SJCRH30 (cell line): ENCODE data around the gene C19orf12. TPM values are rescaled to one million over a fixed set of nuclear protein-coding genes. Genes with fewer than 3 reads are reported as not detected.

Source experiments
- DNase-seq, 2 experiments: peaks; one replicate each; pipeline ENCODE4 v3.0.0-alpha.2; 2015 to 2020
- H3K27ac ChIP-seq: fragments of 250-450 bp; sonication (Bioruptor Pico); 2 replicates; pipeline ENCODE4 v1.5.1; 2020; ENCODE audit warnings: mild to moderate bottlenecking, moderate library complexity
- H3K27me3 ChIP-seq: fragments of 250-450 bp; sonication (Bioruptor Pico); 2 replicates; pipeline ENCODE4 v1.5.1; 2020; ENCODE audit warnings: mild to moderate bottlenecking, moderate library complexity
- H3K36me3 ChIP-seq: fragments of 250-450 bp; sonication (Bioruptor Pico); 2 replicates; pipeline ENCODE4 v1.5.1; 2020; ENCODE audit warnings: mild to moderate bottlenecking, moderate library complexity
- H3K4me1 ChIP-seq: fragments of 250-450 bp; sonication (Bioruptor Pico); 2 replicates; pipeline ENCODE4 v1.5.1; 2020; ENCODE audit warnings: mild to moderate bottlenecking, moderate library complexity
- H3K4me3 ChIP-seq: fragments of 250-450 bp; sonication (Bioruptor Pico); 2 replicates; pipeline ENCODE4 v1.5.1; 2020; ENCODE audit warnings: mild to moderate bottlenecking, moderate library complexity
- H3K9me3 ChIP-seq: fragments of 250-450 bp; sonication (Bioruptor Pico); replicated peaks from 2 replicates; pipeline ENCODE4 v1.5.1; 2020; ENCODE audit warnings: mild to moderate bottlenecking, moderate library complexity
- total RNA-seq: library from RNA; depleted of rRNA; stranded (reverse); fragments of >200 nt; shearing (Covaris generic); gene quantifications from 2 replicates; pipeline ENCODE4 v1.2.3, GENCODE V29; 2014; rRNA removed

Gene C19orf12
- total RNA-seq, result 26.4 and 28.4 TPM in 2 replicates

DNA sequence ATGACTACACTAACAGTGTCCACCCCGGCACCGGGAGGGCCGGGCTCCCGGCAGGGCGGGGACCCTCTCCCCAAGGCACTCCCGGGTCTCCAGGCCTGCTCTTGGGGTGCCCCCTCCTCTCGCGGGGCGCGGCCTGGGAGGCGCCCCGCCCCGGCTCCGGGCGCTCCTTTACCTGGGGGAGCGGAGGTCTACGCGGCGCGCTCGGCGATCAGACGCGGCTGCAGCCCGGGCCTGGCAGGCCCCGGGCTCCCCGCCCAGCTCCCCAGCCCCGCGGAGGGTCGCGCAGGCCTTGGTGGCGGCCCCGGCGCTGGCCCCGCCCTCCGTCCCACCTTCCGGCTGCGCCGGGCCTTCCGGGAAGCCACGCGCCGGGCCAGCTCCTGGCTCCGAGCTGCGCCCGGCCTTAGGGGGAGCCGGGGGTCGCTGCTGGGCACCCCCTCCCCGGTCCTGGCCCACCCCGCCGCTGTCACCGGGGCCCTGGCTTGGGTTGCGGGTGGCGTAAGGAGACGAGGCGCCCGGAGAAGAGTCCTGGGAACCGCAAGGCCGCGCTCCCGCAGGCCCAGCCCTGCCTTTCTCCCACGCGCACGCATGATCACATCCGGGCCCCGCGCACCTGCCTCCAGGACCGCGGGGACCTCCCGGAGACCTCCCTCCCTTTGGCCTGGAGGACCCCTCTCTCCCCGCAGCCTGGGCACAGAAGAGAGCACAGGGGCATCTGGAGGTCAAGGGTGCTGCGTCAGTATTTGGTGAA, at the start of gene C19orf12:
TSS of gene C19orf12 (minus strand) at position 309 of the 748 bp plus-strand sequence. CDS start 6,848 bp downstream, outside the sequence.
- DNase-seq, result peak; percentile 61 to 75
- Histone ChIP-seq H3K27ac (peak within 1 kb of the TSS; percentile 78), H3K4me3 (peak within 1 kb of the TSS; percentile 83), H3K4me1 (no peaks in the 10 kb centered on the region), H3K36me3 (no peaks in the 10 kb centered on the region), H3K27me3 (no peaks in the 10 kb centered on the region), H3K9me3 (no peaks in the 10 kb centered on the region)

DNA sequence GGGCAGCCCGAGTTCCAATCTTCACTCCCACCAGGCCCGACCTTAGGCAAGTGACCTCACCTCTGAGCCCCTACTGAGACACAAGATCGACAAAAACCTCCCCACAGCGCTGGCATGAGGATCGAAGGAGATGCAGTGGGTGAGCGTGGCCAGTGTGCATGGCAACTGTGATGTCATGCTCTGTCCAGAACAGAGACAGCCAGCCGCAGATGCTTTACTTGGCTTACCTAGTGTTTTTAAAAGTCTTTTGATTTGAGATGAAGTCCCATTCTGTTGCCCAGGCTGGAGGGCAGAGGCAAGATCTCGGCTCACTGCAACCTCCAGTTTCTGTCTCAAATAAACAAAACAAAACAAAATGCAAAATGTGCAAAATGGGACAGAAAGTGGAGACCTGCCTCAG, 49.3 kb upstream of the C19orf12 start:
- no peak overlapping the region for H3K27ac ChIP-seq
- no peaks in the 10 kb centered on the region for H3K9me3 ChIP-seq
- no peak overlapping the region for H3K4me3 ChIP-seq
- H3K36me3 ChIP-seq, result no peaks in the 10 kb centered on the region
- H3K4me1 ChIP-seq, result peaks cover 2% of the 10 kb centered on the region; the same call in 1 of the 2 replicates
- no peak for DNase-seq
- H3K27me3 ChIP-seq, result peaks cover 5% of the 10 kb centered on the region; the same call in 1 of the 2 replicates

DNA sequence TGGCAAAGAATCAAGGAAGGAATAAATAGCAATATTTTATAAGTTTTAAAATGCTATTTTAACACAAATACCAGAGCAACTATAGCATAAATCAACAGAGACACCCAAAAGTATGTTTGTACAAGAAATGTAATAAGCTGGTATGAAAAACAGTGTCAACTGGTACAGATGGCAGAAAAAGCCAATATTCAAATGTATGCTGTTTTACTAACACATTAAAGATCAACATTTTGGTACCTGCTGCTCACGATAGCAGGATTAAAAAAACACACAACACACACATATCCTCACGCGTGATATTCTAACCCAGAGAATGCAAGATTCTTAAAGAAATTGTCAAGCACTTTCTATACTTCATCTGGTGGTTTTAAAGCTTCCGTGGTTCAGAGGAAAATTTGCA, 48.1 kb upstream of the C19orf12 start:
- no peak for DNase-seq
- no peaks in the 10 kb centered on the region for H3K9me3 ChIP-seq
- H3K27me3 ChIP-seq, result peaks cover 5% of the 10 kb centered on the region; the same call in 1 of the 2 replicates
- no peak overlapping the region for H3K27ac ChIP-seq
- no peaks in the 10 kb centered on the region for H3K36me3 ChIP-seq
- H3K4me1 ChIP-seq, result peaks cover 2% of the 10 kb centered on the region; the same call in 1 of the 2 replicates
- H3K4me3 ChIP-seq, result no peak overlapping the region

DNA sequence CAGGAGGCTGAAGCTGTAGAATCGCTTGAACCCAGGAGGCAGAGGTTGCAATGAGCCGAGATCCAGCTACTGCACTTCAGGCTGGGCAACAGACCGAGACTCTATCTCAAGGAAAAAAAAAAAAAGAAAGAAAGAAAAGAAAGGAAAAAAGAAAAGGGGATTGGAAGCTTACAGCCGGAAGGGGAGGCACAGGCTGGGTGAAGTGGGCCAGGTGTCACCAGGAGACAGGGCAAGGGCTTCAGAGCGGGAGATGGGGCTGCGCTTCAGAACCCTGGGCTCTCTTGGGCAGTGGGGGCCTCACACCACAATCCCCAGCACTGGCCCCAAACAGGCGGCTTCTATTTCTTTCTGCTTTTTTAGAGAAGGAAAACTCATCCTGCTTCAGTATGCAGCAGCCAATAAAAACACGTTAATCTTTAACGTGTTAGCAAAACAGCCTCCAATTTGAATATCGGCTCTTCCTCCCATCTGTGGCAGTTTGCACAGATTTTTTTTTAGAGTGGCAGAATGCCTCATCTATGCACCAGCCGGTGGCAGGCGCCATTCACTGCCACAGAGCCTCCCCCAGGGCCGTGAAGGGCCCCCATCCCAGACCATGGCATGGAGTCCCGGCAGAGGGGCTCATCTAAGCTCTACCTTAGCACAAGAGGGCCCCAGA, 46.6 kb upstream of the C19orf12 start:
- Histone ChIP-seq H3K4me1 (no peaks in the 10 kb centered on the region), H3K4me3 (no peak overlapping the region), H3K36me3 (no peaks in the 10 kb centered on the region), H3K9me3 (no peaks in the 10 kb centered on the region), H3K27ac (no peak overlapping the region), H3K27me3 (peaks cover 5% of the 10 kb centered on the region; the same call in 1 of the 2 replicates)
- no peak for DNase-seq

DNA sequence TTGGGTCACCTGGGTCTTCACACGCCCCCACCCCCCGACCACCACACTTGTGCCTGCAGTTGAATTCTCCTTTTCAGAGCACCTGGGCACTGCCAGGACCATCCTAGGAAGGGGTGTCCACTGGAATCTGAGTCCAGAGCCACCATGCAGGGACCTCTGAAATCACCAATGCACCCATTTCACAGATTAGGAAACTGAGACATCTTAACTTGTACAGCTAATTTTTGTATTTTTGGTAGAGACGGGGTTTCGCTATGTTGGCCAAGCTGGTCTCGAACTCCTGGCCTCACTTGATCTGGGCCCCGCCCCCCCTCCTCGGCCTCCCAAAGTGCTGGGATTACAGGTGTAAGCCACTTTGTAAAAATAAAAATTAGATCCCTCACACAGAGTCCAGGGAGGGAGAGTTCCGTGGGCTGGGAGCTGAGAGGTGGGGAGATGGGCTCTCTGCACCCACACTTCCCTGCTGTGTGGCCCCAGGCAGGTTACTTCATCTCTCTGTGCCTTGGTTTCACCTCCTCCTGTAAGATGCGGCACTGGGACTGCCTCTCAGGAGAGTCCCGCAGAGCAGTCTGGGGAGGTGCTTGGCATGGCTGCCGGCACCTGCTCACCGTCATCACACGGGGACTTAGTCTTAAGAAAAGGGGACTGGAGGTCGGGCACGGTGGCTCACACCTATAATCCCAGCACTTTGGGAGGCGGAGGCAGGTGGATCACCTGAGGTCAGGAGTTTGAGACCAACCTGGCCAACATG, 45.9 kb upstream of the C19orf12 start:
- H3K4me1 ChIP-seq, result no peaks in the 10 kb centered on the region
- no peak overlapping the region for H3K27ac ChIP-seq
- no peaks in the 10 kb centered on the region for H3K36me3 ChIP-seq
- H3K4me3 ChIP-seq, result no peak overlapping the region
- H3K27me3 ChIP-seq, result peaks cover 5% of the 10 kb centered on the region; the same call in 1 of the 2 replicates
- no peaks in the 10 kb centered on the region for H3K9me3 ChIP-seq
- no peak for DNase-seq

GRCh38 chr19:29759359-29759758, 44.3 kb upstream of the C19orf12 start:
- Histone ChIP-seq H3K4me1 (no peaks in the 10 kb centered on the region), H3K4me3 (no peak overlapping the region), H3K9me3 (no peaks in the 10 kb centered on the region), H3K36me3 (no peaks in the 10 kb centered on the region), H3K27me3 (peaks cover 5% of the 10 kb centered on the region; the same call in 1 of the 2 replicates), H3K27ac (no peak overlapping the region)
- DNase-seq, result no peak

- no peaks in the 10 kb centered on the region for H3K36me3 ChIP-seq
Observed at GRCh38 chr19:29758863-29759262, 43.8 kb upstream of the C19orf12 start.

DNA sequence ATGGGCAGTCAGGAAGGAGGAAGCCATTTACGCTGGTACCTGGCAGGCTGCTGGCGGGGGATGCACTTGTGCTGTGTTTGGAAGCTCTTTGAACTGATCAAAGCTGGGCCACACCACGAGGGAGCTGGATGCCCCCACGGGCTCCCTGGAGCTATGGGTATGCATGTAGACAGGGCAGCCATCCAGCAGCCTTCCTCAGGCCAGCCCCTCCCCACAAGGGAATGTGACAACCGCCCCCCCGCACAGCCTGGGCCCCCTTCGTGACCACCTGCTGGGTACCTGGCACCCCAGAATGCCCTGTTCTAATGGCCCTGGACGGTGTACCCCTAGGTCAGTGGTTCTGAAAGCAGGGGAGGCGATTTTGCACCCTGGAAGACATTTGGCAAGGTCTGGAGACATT, 42.5 kb upstream of the C19orf12 start:
- H3K27me3 ChIP-seq, result peaks cover 10% of the 10 kb centered on the region; the same call in 1 of the 2 replicates
- H3K36me3 ChIP-seq, result no peaks in the 10 kb centered on the region
- H3K4me3 ChIP-seq, result no peak overlapping the region
- no peak for DNase-seq
- no peak overlapping the region for H3K27ac ChIP-seq
- no peaks in the 10 kb centered on the region for H3K4me1 ChIP-seq
- H3K9me3 ChIP-seq, result no peaks in the 10 kb centered on the region

More at GRCh38 chr19:29758863-29759262, 43.8 kb upstream of the C19orf12 start:
- no peak overlapping the region for H3K27ac ChIP-seq
- DNase-seq, result no peak
- H3K4me1 ChIP-seq, result no peaks in the 10 kb centered on the region
- peaks cover 5% of the 10 kb centered on the region; the same call in 1 of the 2 replicates for H3K27me3 ChIP-seq
- no peak overlapping the region for H3K4me3 ChIP-seq
- no peaks in the 10 kb centered on the region for H3K9me3 ChIP-seq

DNA sequence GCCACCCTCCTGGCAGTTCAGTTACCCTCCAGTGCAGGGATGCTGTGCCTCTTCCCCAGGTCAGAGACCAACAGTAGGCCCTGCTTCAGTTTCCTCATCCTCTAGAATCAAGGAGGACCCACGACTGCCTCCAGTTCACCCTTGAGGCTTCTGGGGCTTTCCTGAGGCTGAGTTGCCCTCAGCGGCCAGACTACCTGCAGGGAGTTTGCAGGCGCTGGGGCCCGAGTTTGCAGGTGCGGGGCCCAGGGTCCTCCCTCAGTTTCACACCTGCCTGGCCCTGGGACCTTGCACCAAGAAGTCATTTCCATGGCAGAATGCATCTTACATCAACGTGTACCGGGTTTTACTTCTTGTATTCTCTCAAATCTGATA, 38.9 kb upstream of the C19orf12 start:
- no peak for DNase-seq
- H3K27me3 ChIP-seq, result peaks cover 6% of the 10 kb centered on the region; the same call in 1 of the 2 replicates
- no peak overlapping the region for H3K27ac ChIP-seq
- no peaks in the 10 kb centered on the region for H3K9me3 ChIP-seq
- no peak overlapping the region for H3K4me3 ChIP-seq
- no peaks in the 10 kb centered on the region for H3K36me3 ChIP-seq
- no peaks in the 10 kb centered on the region for H3K4me1 ChIP-seq

GRCh38 chr19:29753190-29753933, 38.3 kb upstream of the C19orf12 start:
- no peaks in the 10 kb centered on the region for H3K9me3 ChIP-seq
- no peak overlapping the region for H3K4me3 ChIP-seq
- H3K27me3 ChIP-seq, result peaks cover 6% of the 10 kb centered on the region; the same call in 1 of the 2 replicates
- H3K4me1 ChIP-seq, result no peaks in the 10 kb centered on the region
- no peaks in the 10 kb centered on the region for H3K36me3 ChIP-seq
- no peak for DNase-seq
- H3K27ac ChIP-seq, result no peak overlapping the region

DNA sequence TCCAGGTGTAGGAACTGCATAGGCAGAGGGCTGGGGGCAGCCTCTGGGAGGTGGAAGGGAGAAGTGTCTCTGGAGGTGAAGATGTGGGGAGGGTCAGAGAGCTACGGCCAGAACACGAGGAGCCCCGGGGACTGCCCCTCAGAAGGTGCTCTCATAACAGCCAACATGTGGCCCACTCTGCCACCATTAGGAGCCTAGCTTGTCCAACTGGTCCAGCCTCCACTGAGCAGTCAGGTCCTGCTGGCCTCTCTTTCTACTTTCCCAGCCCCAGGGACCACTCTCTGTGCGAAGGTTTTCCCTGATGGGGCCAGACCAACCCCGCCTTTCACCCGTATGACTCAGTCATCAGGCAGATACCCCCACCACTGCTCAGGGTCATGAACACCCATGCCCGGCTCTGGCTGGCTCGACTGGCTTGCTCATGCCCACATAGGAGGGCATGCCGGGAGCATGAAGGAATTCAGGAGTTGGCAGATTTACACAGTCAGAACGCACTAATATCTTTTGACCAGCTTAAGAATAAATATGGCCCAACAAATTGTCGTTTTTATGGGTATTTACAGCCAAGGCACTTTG, 37.5 kb upstream of the C19orf12 start:
- no peak for DNase-seq
- Histone ChIP-seq H3K36me3 (no peaks in the 10 kb centered on the region), H3K27me3 (peaks cover 6% of the 10 kb centered on the region; the same call in 1 of the 2 replicates), H3K27ac (no peak overlapping the region), H3K9me3 (no peaks in the 10 kb centered on the region), H3K4me3 (no peak overlapping the region), H3K4me1 (no peaks in the 10 kb centered on the region)

DNA sequence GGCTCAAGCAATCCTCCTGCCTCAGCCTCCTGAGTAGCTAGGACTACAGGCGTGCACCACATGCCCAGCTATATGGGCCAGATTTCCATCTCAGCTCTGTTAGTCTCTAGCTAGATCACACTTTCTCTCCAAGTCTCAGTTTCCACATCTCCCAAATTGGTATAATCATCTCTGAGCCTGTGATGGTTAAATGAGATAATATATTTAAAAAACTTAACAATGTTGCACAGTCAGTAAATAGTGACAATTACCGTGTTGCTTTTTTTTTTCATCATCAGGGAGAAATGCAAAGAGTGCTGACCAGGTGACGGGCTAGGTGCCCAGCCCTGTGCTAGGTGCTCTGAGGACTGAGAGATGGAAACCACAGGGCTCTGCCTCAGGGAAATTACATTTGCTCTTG, 36.9 kb upstream of the C19orf12 start:
- Histone ChIP-seq H3K27ac (no peak overlapping the region), H3K4me3 (no peak overlapping the region), H3K36me3 (no peaks in the 10 kb centered on the region), H3K4me1 (no peaks in the 10 kb centered on the region), H3K27me3 (peaks cover 6% of the 10 kb centered on the region; the same call in 1 of the 2 replicates), H3K9me3 (no peaks in the 10 kb centered on the region)
- DNase-seq, result no peak

- peaks cover 6% of the 10 kb centered on the region; the same call in 1 of the 2 replicates for H3K27me3 ChIP-seq
- no peaks in the 10 kb centered on the region for H3K36me3 ChIP-seq
- H3K4me3 ChIP-seq, result no peak overlapping the region
- no peaks in the 10 kb centered on the region for H3K4me1 ChIP-seq
- no peaks in the 10 kb centered on the region for H3K9me3 ChIP-seq
- DNase-seq, result no peak
- H3K27ac ChIP-seq, result no peak overlapping the region
Observed at GRCh38 chr19:29750001-29750400, 34.9 kb upstream of the C19orf12 start.
